Natural killer cell (primary cell): ENCODE data around the gene THEMIS. TPM values are rescaled to one million over a fixed set of nuclear protein-coding genes. Genes with fewer than 3 reads are reported as not detected.

Experiments
- ATAC-seq, 3 donors: fragments of 150-1000 bp in 2 of 3; fragments of 200-7000 bp in 1 of 3; cut with Tn5 transposase; 1 replicate in 1 of 3; 2 replicates in 2 of 3; pipeline ENCODE4 v1.10.0; 2021; ENCODE audit warnings: mild to moderate bottlenecking in 2 of 3, moderate library complexity in 2 of 3
- DNase-seq, 2 donors: peaks; one replicate each; pipeline versions ENCODE4 v3.0.0 to v3.0.0-alpha.2; 2013 to 2021; ENCODE audit warnings: mixed read lengths in 1 of 2
- H3K27ac ChIP-seq: one replicate; pipeline ENCODE4 v1.5.1; 2013; ENCODE audit warnings: mild to moderate bottlenecking, low read length
- H3K27me3 ChIP-seq: one replicate; pipeline ENCODE4 v1.6.1; 2013; ENCODE audit warnings: low read length; ENCODE audit not compliant: control insufficient read depth, insufficient read depth
- H3K36me3 ChIP-seq: one replicate; pipeline ENCODE4 v1.6.1; 2013; ENCODE audit warnings: low read length; ENCODE audit not compliant: control insufficient read depth, insufficient read depth
- H3K4me1 ChIP-seq: one replicate; pipeline ENCODE4 v1.6.1; 2013; ENCODE audit warnings: low read length; ENCODE audit not compliant: control insufficient read depth, insufficient read depth
- H3K4me3 ChIP-seq: one replicate; pipeline ENCODE4 v1.5.1; 2013; ENCODE audit warnings: low read length
- H3K9me3 ChIP-seq: one replicate; pipeline ENCODE4 v1.6.1; 2013; ENCODE audit warnings: low read length; ENCODE audit not compliant: control insufficient read depth, insufficient read depth
- H3K27ac Mint-ChIP-seq, 2 donors: one replicate each; pipeline ENCODE4 v1.8.0; 2022; ENCODE audit warnings: mild to moderate bottlenecking in 2 of 2, mixed read lengths in 2 of 2, moderate library complexity in 1 of 2
- H3K27me3 Mint-ChIP-seq, 2 donors: one replicate each; pipeline ENCODE4 v1.8.0; 2022; ENCODE audit warnings: low read depth in 2 of 2, mixed read lengths in 2 of 2
- H3K36me3 Mint-ChIP-seq: one replicate; pipeline ENCODE4 v1.8.0; 2022; ENCODE audit warnings: mixed read lengths
- H3K4me1 Mint-ChIP-seq, 2 donors: one replicate each; pipeline ENCODE4 v1.8.0; 2022; ENCODE audit warnings: mixed read lengths in 2 of 2
- H3K4me3 Mint-ChIP-seq: one replicate; pipeline ENCODE4 v1.8.0; 2022; ENCODE audit warnings: mild to moderate bottlenecking, moderate library complexity, mixed read lengths
- H3K9me3 Mint-ChIP-seq, 2 donors: one replicate each; pipeline ENCODE4 v1.8.0; 2022; ENCODE audit warnings: mixed read lengths in 2 of 2
- WGBS: methylation state at CpG from one replicate; pipeline ENCODE4 v1.1.7; 2013; ENCODE audit warnings: missing lambda C conversion rate; ENCODE audit not compliant: insufficient coverage; 5-methylcytosine and 5-hydroxymethylcytosine counted together
- intact Hi-C: fragments of 100-400 bp; cut with micrococcal nuclease; formaldehyde crosslinking; loops from one replicate; pipeline ENCODE4 v1.14.2; 2022
- total RNA-seq, 4 donors: library from RNA; stranded (reverse); fragments of 120-200 nt in 1 of 4; gene quantifications; one replicate each; pipeline versions ENCODE4 v1.2.3 to v1.2.4, GENCODE V29; 2013 to 2022
- TF ChIP-seq, protein P1 (sequence below): fragments of 200-600 bp; IDR thresholded peaks from one replicate; pipeline ENCODE4 v1.8.0; 2022; ENCODE audit warnings: antibody characterized with exemption

THEMIS gene
- total RNA-seq, 3 donors from 2014 or later (not counting 1 experiment from before 2014, with no cell fraction given): 0.82 to 11.7 (median 1.7) TPM

DNA sequence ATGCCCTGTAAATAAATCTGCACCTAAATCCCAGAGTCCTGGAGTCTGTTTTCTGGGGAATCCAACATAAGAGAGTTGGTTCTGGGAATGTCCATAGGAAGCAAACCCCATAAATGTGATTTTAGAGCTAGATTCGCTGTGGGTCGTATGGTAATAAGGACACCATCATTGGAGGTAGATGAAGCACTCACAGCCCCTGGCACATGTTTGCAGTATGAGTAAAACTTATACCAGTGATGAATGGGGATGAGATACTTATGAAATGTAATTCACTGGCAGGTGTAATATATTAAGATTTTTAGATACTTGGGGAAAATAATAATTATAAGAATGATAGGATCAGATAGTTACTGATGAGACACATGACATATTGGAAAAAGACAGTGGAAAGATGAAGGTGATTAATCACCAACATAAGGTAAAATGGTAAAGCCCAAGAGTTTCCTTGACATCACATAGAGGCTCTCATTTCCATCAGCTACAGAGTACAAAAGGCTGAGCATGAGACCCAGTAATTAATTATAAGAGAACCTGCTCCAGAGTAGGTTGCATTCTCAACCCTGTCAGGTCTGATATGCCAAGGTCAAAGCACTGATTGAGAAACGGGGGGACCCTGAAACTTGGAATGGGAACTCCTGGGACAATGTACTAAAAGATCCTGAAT lies 44.7 kb upstream of the THEMIS start:
- Histone ChIP-seq H3K27me3 (no peaks in the 10 kb centered on the region), H3K9me3 (no peaks in the 10 kb centered on the region), H3K4me3 (no peak overlapping the region), H3K36me3 (no peaks in the 10 kb centered on the region), H3K27ac (no peak overlapping the region), H3K4me1 (peaks cover 2% of the 10 kb centered on the region)
- 98% methylated on average over 3 of the region's 3 CpGs for WGBS
- Mint-ChIP-seq H3K27ac (no peak overlapping the region), H3K9me3 (peaks cover 3 to 4% of the 10 kb centered on the region in 2 donors), H3K27me3 (peaks cover 0 to 2% of the 10 kb centered on the region in 2 donors), H3K4me1 (peaks cover 10 to 18% of the 10 kb centered on the region in 2 donors), H3K4me3 (no peak overlapping the region), H3K36me3 (peaks cover 6% of the 10 kb centered on the region)
- no peak for ATAC-seq
- intact Hi-C loops: no loop called here
- TF ChIP-seq, protein P1, sequence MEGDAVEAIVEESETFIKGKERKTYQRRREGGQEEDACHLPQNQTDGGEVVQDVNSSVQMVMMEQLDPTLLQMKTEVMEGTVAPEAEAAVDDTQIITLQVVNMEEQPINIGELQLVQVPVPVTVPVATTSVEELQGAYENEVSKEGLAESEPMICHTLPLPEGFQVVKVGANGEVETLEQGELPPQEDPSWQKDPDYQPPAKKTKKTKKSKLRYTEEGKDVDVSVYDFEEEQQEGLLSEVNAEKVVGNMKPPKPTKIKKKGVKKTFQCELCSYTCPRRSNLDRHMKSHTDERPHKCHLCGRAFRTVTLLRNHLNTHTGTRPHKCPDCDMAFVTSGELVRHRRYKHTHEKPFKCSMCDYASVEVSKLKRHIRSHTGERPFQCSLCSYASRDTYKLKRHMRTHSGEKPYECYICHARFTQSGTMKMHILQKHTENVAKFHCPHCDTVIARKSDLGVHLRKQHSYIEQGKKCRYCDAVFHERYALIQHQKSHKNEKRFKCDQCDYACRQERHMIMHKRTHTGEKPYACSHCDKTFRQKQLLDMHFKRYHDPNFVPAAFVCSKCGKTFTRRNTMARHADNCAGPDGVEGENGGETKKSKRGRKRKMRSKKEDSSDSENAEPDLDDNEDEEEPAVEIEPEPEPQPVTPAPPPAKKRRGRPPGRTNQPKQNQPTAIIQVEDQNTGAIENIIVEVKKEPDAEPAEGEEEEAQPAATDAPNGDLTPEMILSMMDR: no peak
- DNase-seq: no peak

DNA sequence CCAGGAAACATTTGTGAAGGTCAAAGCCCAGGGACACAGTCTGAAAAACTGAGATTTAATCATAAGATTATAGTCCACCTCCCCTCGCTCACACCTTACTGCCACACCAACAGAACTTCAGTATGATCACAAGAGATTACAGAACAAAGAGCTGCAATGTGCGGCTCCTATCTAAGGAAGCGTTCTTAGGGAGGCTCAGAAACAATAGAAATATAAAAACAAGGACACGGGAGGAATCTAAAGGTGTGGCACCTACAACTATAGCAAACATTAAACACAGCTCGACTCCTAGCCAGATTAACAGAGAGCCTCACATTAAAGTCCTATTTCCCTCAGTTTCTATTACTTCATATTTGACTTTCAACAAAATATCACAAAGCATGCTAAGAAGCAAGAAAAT lies 40.4 kb upstream of the THEMIS start:
- H3K36me3 ChIP-seq: no peaks in the 10 kb centered on the region
- no peak for DNase-seq
- WGBS: 97% methylated on average over 5 of the region's 5 CpGs
- intact Hi-C loops: no loop called here
- H3K36me3 Mint-ChIP-seq: peaks cover 4% of the 10 kb centered on the region
- TF ChIP-seq, protein P1: no peak
- no peak overlapping the region for H3K27ac ChIP-seq
- no peaks in the 10 kb centered on the region for H3K27me3 ChIP-seq
- H3K27me3 Mint-ChIP-seq: peaks cover 0 to 2% of the 10 kb centered on the region in 2 donors
- no peaks in the 10 kb centered on the region for H3K4me1 ChIP-seq
- H3K4me3 Mint-ChIP-seq: no peak overlapping the region
- no peak for ATAC-seq
- H3K4me1 Mint-ChIP-seq: peaks cover 14 to 17% of the 10 kb centered on the region in 2 donors
- no peaks in the 10 kb centered on the region for H3K9me3 ChIP-seq
- peaks cover 1 to 2% of the 10 kb centered on the region in 2 donors for H3K9me3 Mint-ChIP-seq
- no peak overlapping the region for H3K27ac Mint-ChIP-seq
- no peak overlapping the region for H3K4me3 ChIP-seq

DNA sequence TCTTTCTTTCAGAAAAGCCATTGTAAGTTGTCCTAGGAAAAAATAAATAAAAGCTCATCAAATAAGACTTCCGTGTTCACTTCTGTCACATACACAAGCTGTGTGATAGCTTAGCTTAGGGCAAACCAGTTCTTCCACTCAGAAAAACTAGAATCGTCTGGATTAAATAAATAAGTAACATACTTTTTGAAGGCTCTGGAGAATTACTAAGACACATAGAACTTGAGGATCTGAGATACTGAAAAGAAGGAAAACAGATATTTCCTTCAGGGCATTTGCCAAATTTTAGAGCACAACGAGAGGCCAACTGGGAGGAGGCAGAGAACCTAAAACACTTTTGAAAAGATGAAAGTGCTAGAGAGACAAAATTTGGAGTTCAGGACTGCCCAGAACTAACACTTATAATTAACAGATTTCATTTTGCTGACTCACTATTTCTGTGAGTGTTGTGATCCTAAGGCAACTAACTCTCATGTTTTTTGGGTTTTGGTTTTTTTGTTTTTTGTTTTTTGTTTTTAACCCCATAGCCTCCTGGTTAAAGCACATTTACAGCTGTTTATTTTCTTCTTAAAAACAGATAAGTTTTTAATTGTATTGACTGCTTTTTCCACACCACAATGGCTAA lies 38.7 kb upstream of the THEMIS start:
- WGBS: 63% methylated on average over 2 of the region's 3 CpGs
- DNase-seq (no peak), ATAC-seq (peak in 1 of 3 donors; percentile 50)

More for the DNA sequence above, 38.7 kb upstream of the THEMIS start:
- H3K27me3 Mint-ChIP-seq: peaks cover 0 to 2% of the 10 kb centered on the region in 2 donors
- peak overlapping the region; percentile 4 to 30 for H3K27ac Mint-ChIP-seq
- H3K27ac ChIP-seq: no peak overlapping the region
- TF ChIP-seq, protein P1: no peak
- H3K36me3 ChIP-seq: no peaks in the 10 kb centered on the region
- H3K4me3 Mint-ChIP-seq: no peak overlapping the region
- no peaks in the 10 kb centered on the region for H3K9me3 ChIP-seq
- no peak overlapping the region for H3K4me3 ChIP-seq
- no peaks in the 10 kb centered on the region for H3K4me1 ChIP-seq
- H3K9me3 Mint-ChIP-seq: no peaks in the 10 kb centered on the region
- H3K36me3 Mint-ChIP-seq: no peaks in the 10 kb centered on the region
- H3K27me3 ChIP-seq: no peaks in the 10 kb centered on the region
- intact Hi-C loops: no loop called here
- peaks cover 14 to 17% of the 10 kb centered on the region in 2 donors for H3K4me1 Mint-ChIP-seq
